ENCODE results near the gene PRTN3. TPM values are rescaled to one million over a fixed set of nuclear protein-coding genes. Genes with fewer than 3 reads are reported as not detected.
A peak's percentile ranks its signal among the peaks of the same experiment; 100 is the strongest.

The PRTN3 gene
- total RNA-seq: not detected
- long read RNA-seq: 0 reads

GRCh38 chr19:840519-841206 is at the start of gene PRTN3:
Gene PRTN3 (plus strand): TSS chr19:840999. CDS start chr19:841009, 10 bp downstream.
- H3K4me3 ChIP-seq: no peak within 1 kb of the TSS
- no peak for TF ChIP-seq CTCF (IDR thresholded peaks at IDR 0.05)
- H3K36me3 ChIP-seq: no peaks in the 10 kb centered on the region
- H3K4me1 ChIP-seq: peaks cover 10% of the 10 kb centered on the region
- H3K27me3 ChIP-seq (ENCODE audit: low read depth): peaks cover 51% of the 10 kb centered on the region
- ATAC-seq (peak; percentile 19 to 33), DNase-seq (peak; percentile 69)
- H3K9me3 ChIP-seq: no peaks in the 10 kb centered on the region
- intact Hi-C loops (cut with DNase I): no loop called here
- no peak within 1 kb of the TSS for H3K27ac ChIP-seq

- DNase-seq (no peak), ATAC-seq (no peak)
- no peak for TF ChIP-seq CTCF (IDR thresholded peaks at IDR 0.05)
- H3K27ac ChIP-seq: peak overlapping the region; percentile 49
- H3K27me3 ChIP-seq (ENCODE audit: low read depth): no peaks in the 10 kb centered on the region
- intact Hi-C loops (cut with DNase I): no loop called here
- peaks cover 43% of the 10 kb centered on the region for H3K4me1 ChIP-seq
- no peaks in the 10 kb centered on the region for H3K9me3 ChIP-seq
- H3K4me3 ChIP-seq: no peak overlapping the region
- peaks cover 6% of the 10 kb centered on the region for H3K36me3 ChIP-seq
Observed at GRCh38 chr19:791007-791566, 49.7 kb upstream of the PRTN3 start.

- H3K27ac ChIP-seq: peak overlapping the region; percentile 76
- intact Hi-C loops (cut with DNase I): no loop called here
- TF ChIP-seq CTCF (IDR thresholded peaks at IDR 0.05): no peak
- no peak overlapping the region for H3K4me3 ChIP-seq
- ATAC-seq: peak in 1 of 2 donors; percentile 4
- peak; percentile 48 for DNase-seq
- peaks cover 6% of the 10 kb centered on the region for H3K36me3 ChIP-seq
- no peaks in the 10 kb centered on the region for H3K27me3 ChIP-seq (ENCODE audit: low read depth)
- H3K9me3 ChIP-seq: no peaks in the 10 kb centered on the region
- peaks cover 48% of the 10 kb centered on the region for H3K4me1 ChIP-seq
Observed at GRCh38 chr19:791567-792305, 49.1 kb upstream of the PRTN3 start.

GRCh38 chr19:792306-792885 is 48.4 kb upstream of the PRTN3 start:
- Histone ChIP-seq H3K27ac (peak overlapping the region; percentile 76), H3K4me3 (no peak overlapping the region), H3K4me1 (peaks cover 48% of the 10 kb centered on the region), H3K9me3 (no peaks in the 10 kb centered on the region), H3K27me3 (ENCODE audit: low read depth) (no peaks in the 10 kb centered on the region), H3K36me3 (peaks cover 5% of the 10 kb centered on the region)
- DNase-seq: no peak
- intact Hi-C loops (cut with DNase I): no loop called here
- no peak for TF ChIP-seq CTCF (IDR thresholded peaks at IDR 0.05)
- ATAC-seq: no peak

GRCh38 chr19:793806-794205 is 47.0 kb upstream of the PRTN3 start:
- Histone ChIP-seq H3K4me3 (no peak overlapping the region), H3K4me1 (peaks cover 40% of the 10 kb centered on the region), H3K27me3 (ENCODE audit: low read depth) (no peaks in the 10 kb centered on the region), H3K9me3 (no peaks in the 10 kb centered on the region), H3K36me3 (no peaks in the 10 kb centered on the region), H3K27ac (no peak overlapping the region)
- TF ChIP-seq CTCF (IDR thresholded peaks at IDR 0.05): no peak
- intact Hi-C loops (cut with DNase I): no loop called here
- no peak for ATAC-seq
- no peak for DNase-seq

Measured in lower lobe of right lung (tissue), 2 donors.